Keratinocyte (primary cell): ENCODE data around the gene TMEM37. TPM values are rescaled to one million over a fixed set of nuclear protein-coding genes. Genes with fewer than 3 reads are reported as not detected.

Experiments
- DNase-seq: peaks from one replicate; pipeline ENCODE4 v3.0.0-alpha.2; 2011; ENCODE audit warnings: low read depth, missing footprints, low spot score
- FAIRE-seq: peaks from 2 replicates; lab custom pipeline; 2011; peaks lifted over from hg19 to GRCh38; lab: Jason Lieb, UNC
- H2AFZ ChIP-seq: 2 replicates; pipeline ENCODE4 v1.6.0; 2012; ENCODE audit warnings: low read length, control low read depth, inconsistent platforms; ENCODE audit not compliant: control insufficient read depth
- H3K27ac ChIP-seq: 2 replicates; pipeline ENCODE4 v1.5.1; 2011; ENCODE audit warnings: low read length; ENCODE audit not compliant: control insufficient read depth, insufficient read depth
- H3K27me3 ChIP-seq: 3 replicates; pipeline ENCODE4 v1.6.0; 2011; ENCODE audit warnings: low read length; ENCODE audit not compliant: control insufficient read depth, insufficient read depth; ENCODE audit errors: extremely low read depth
- H3K36me3 ChIP-seq, 2 experiments: 2 replicates in 1 of 2; 3 replicates in 1 of 2; pipeline ENCODE4 v1.5.1; 2011; ENCODE audit warnings: low read length in 2 of 2, mild to moderate bottlenecking in 1 of 2; ENCODE audit not compliant: control insufficient read depth in 2 of 2, insufficient read depth in 2 of 2; ENCODE audit errors: extremely low read depth in 1 of 2
- H3K4me1 ChIP-seq: 3 replicates; pipeline ENCODE4 v1.5.1; 2011; ENCODE audit warnings: low read length; ENCODE audit not compliant: control insufficient read depth, insufficient read depth; ENCODE audit errors: extremely low read depth
- H3K4me2 ChIP-seq: 3 replicates; pipeline ENCODE4 v1.6.0; 2011; ENCODE audit warnings: low read depth, low read length; ENCODE audit not compliant: control insufficient read depth, insufficient read depth; ENCODE audit errors: extremely low read depth
- H3K4me3 ChIP-seq, 3 experiments: fragments of 200-600 bp in 1 of 3; sonication (generic) in 1 of 3; 2 replicates in 2 of 3; 3 replicates in 1 of 3; pipeline ENCODE4 v1.5.1; 2011 to 2016; ENCODE audit warnings: low read length in 3 of 3, mild to moderate bottlenecking in 3 of 3, control low read depth in 2 of 3, inconsistent platforms in 1 of 3, low read depth in 1 of 3, mixed read lengths in 1 of 3, mixed run types in 1 of 3, moderate library complexity in 1 of 3; ENCODE audit not compliant: control insufficient read depth in 2 of 3, insufficient read depth in 2 of 3; ENCODE audit errors: extremely low read depth in 1 of 3
- H3K79me2 ChIP-seq: 2 replicates; pipeline ENCODE4 v1.6.0; 2012; ENCODE audit warnings: low read length; ENCODE audit not compliant: control insufficient read depth, insufficient read depth
- H3K9ac ChIP-seq: 3 replicates; pipeline ENCODE4 v1.6.0; 2011; ENCODE audit warnings: low read length; ENCODE audit not compliant: control insufficient read depth, insufficient read depth; ENCODE audit errors: extremely low read depth
- H3K9me1 ChIP-seq: 3 replicates; pipeline ENCODE4 v1.6.0; 2011; ENCODE audit warnings: low read length; ENCODE audit not compliant: control insufficient read depth, insufficient read depth; ENCODE audit errors: extremely low read depth
- H3K9me3 ChIP-seq: 2 replicates; pipeline ENCODE4 v1.5.1; 2012; ENCODE audit warnings: low read depth, low read length; ENCODE audit not compliant: control insufficient read depth
- H4K20me1 ChIP-seq: 3 replicates; pipeline ENCODE4 v1.6.0; 2011; ENCODE audit warnings: low read length; ENCODE audit not compliant: control insufficient read depth, insufficient read depth; ENCODE audit errors: extremely low read depth
- EZH2 ChIP-seq: IDR thresholded peaks from one replicate; pipeline ENCODE4 v1.6.1; 2012; ENCODE audit warnings: inconsistent platforms, mild to moderate bottlenecking, low read length, moderate library complexity
- dilution Hi-C: fragments of 300-500 bp; cut with MboI; formaldehyde crosslinking; loops from one replicate; pipeline ENCODE4 v1.7.0; 2020; ENCODE audit warnings: low sequenced_read_pairs; ENCODE audit not compliant: extremely low pct_ligation_motif_present
- polyA plus RNA-seq, 5 experiments: library from polyadenylated mRNA; depleted of rRNA in 3 of 5; stranded (reverse) in 3 of 5; stranded (forward) in 1 of 5; unstranded in 1 of 5; fragments of >200 nt; gene quantifications; 1 replicate in 1 of 5; 2 replicates in 3 of 5; 3 replicates in 1 of 5; pipeline versions ENCODE4 v1.2.1 to v1.2.3, GENCODE V29; 2011 to 2012; ENCODE audit warnings: missing spikeins in 2 of 5, low read depth in 1 of 5, low replicate concordance in 1 of 5
- TF ChIP-seq, protein P1 (sequence below), 3 experiments: IDR thresholded peaks in 1 of 3; conservative IDR thresholded peaks in 1 of 3; optimal IDR thresholded peaks in 1 of 3; 2 replicates in 2 of 3; 3 replicates in 1 of 3; pipeline versions ENCODE3 to v1.5.1; 2011; ENCODE audit warnings: low read length in 3 of 3, mild to moderate bottlenecking in 3 of 3, moderate library complexity in 2 of 3, control low read depth in 1 of 3, inconsistent platforms in 1 of 3; ENCODE audit not compliant: insufficient read depth in 2 of 3; ENCODE audit errors: extremely low read depth in 1 of 3

The TMEM37 gene
- polyA plus RNA-seq, 1 donor (not counting 4 experiments of a cell fraction or from before 2014, with no cell fraction given) = 0.18 TPM

- H2AFZ ChIP-seq = no peak overlapping the region
- peaks cover 14% of the 10 kb centered on the region for H3K4me1 ChIP-seq
- H3K27me3 ChIP-seq = peaks cover 43% of the 10 kb centered on the region
- no peaks in the 10 kb centered on the region for H4K20me1 ChIP-seq
- H3K79me2 ChIP-seq = no peaks in the 10 kb centered on the region
- H3K27ac ChIP-seq = no peak overlapping the region
- H3K9ac ChIP-seq = no peak overlapping the region
- H3K4me2 ChIP-seq = no peak overlapping the region
- dilution Hi-C loops = no loop called here
- no peaks in the 10 kb centered on the region for H3K9me1 ChIP-seq
- H3K9me3 ChIP-seq = no peaks in the 10 kb centered on the region
- H3K4me3 ChIP-seq = no peak overlapping the region
- TF ChIP-seq, protein P1, sequence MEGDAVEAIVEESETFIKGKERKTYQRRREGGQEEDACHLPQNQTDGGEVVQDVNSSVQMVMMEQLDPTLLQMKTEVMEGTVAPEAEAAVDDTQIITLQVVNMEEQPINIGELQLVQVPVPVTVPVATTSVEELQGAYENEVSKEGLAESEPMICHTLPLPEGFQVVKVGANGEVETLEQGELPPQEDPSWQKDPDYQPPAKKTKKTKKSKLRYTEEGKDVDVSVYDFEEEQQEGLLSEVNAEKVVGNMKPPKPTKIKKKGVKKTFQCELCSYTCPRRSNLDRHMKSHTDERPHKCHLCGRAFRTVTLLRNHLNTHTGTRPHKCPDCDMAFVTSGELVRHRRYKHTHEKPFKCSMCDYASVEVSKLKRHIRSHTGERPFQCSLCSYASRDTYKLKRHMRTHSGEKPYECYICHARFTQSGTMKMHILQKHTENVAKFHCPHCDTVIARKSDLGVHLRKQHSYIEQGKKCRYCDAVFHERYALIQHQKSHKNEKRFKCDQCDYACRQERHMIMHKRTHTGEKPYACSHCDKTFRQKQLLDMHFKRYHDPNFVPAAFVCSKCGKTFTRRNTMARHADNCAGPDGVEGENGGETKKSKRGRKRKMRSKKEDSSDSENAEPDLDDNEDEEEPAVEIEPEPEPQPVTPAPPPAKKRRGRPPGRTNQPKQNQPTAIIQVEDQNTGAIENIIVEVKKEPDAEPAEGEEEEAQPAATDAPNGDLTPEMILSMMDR (optimal IDR thresholded peaks at IDR 0.05 in 1 of 3, IDR thresholded peaks at IDR 0.05 in 1 of 3, conservative IDR thresholded peaks at IDR 0.05 in 1 of 3; ENCODE audit: extremely low read depth in 1 of 3, insufficient read depth in 2 of 3, low read length in 3 of 3) = no peak
- no peak for TF ChIP-seq EZH2
- DNase-seq = no peak
- H3K36me3 ChIP-seq = no peaks in the 10 kb centered on the region
- FAIRE-seq = no peak
Measured at GRCh38 chr2:119430023-119430498, 1.6 kb upstream of the TMEM37 start.

DNA sequence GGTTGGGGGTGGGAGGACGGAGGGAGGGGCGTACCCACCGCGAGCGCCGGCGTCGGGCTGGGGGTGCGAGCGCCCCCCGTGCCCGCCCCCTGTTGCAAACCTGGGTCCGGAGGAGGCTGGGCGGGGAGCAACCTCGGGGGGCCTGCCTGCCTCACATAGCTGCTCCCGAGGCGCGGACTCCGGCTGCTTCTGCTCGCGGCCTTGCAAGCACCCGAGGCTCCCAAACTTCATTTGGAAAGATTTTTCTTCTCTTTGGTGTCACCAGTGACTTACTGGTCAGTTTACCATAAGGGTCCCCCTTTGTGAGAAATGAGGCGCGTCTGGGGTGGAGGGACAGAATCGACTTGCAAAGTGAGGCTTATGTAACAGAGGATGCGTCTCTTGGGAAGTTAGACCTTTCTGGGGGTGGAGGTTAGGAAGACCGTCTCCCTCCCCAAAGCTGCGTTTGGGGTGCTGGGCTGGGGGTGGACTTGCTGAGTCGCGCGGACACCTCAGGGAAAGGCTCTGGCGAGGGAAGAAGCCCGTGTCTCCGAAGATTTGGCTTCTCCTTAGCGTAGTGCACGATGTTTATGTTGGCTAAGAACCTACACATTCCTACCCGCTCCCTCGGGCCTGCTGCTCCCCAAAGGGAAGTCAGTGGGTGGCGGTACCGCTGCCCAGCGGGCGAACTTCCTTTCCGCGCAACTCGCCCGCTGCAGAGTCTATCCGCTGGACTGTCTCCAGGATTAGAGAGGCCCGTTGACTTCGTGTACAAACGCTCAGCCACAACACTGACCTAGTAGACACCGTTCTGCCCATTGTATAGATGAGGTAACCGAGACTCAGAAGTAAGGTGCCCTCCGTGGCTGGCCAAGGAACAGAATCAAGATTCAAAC lies 559 bp downstream of the TMEM37 start:
- H3K4me3 ChIP-seq = peak overlapping the region in 2 of 3 experiments; percentile 12 to 45
- no peak overlapping the region for H3K9ac ChIP-seq
- no peak for FAIRE-seq
- no peak for DNase-seq
- no peaks in the 10 kb centered on the region for H3K36me3 ChIP-seq
- H3K79me2 ChIP-seq = no peaks in the 10 kb centered on the region
- H4K20me1 ChIP-seq = no peaks in the 10 kb centered on the region
- no peak for TF ChIP-seq EZH2
- TF ChIP-seq, protein P1 (optimal IDR thresholded peaks at IDR 0.05 in 1 of 3, IDR thresholded peaks at IDR 0.05 in 1 of 3, conservative IDR thresholded peaks at IDR 0.05 in 1 of 3; ENCODE audit: extremely low read depth in 1 of 3, insufficient read depth in 2 of 3, low read length in 3 of 3) = no peak
- H3K4me2 ChIP-seq = peak overlapping the region; percentile 70
- dilution Hi-C loops = no loop called here
- peaks cover 28% of the 10 kb centered on the region for H3K27me3 ChIP-seq
- H3K9me3 ChIP-seq = no peaks in the 10 kb centered on the region
- no peak overlapping the region for H2AFZ ChIP-seq
- H3K4me1 ChIP-seq = peaks cover 14% of the 10 kb centered on the region
- no peak overlapping the region for H3K27ac ChIP-seq
- no peaks in the 10 kb centered on the region for H3K9me1 ChIP-seq
